NCI-H146 (cell line): Measurements from ENCODE around the gene CMTM3.
"Not testable (repeated sequence)": the region's sequence is repeated elsewhere in the genome, so short reads cannot be mapped to it uniquely, and the experiment has no call there.

ENCODE experiments used
- DNase-seq: peaks from one replicate; lab custom pipeline; 2025; lab: John Stamatoyannopoulos, UW

CMTM3 gene

DNA sequence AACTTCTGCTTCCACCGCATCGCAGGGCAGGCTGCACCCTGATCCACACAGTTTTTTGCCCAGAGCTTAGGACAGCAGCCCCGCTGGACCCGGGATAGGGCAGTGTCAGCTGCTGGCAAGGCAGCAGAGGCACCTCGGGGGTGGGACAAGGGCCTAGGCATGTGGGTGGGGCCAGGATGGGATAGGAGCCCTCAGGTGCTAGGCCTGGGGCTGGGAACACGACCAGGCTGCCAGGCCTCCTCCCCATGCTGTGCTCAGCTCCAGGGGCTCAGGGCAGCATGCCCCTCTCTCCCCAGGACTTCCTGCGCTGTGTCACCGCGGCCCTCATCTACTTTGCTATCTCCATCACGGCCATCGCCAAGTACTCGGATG, 4.6 kb downstream of the CMTM3 start:
- no peak for DNase-seq

DNA sequence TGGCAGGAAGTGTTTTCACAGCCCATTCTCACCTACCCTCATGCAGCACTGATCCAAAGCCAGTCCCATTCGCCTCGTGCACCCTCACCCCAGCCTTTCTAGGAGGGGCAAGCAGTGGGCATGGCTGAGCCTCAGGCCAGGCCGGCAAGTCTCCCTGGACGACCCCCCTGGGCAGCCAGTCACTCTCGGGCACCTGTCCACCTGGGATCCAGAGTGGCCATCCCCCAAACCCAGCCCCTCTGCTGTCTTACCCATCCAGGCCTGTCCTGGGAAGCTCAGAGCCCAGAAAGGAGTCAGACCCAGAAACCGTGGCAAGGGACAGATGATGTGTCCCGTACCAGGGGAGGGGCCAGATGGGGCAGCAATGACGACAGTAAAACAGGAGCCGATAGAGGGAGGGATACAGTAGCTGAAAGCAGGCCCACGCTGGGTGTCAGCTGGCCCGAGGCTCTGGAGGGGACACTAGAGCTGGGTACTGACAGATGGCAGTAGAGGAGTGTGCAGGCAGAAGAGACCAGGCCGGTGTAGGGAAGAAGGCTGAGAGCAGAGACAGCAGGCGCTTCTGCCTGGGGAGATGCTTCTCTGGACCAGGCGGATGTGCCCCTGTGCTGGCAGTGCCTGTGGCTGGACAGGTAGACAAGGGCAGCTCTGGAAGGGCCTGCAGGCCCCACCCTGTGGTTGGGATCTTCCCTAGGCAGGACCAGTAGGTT, 5.8 kb downstream of the CMTM3 start:
- DNase-seq, result no peak

DNA sequence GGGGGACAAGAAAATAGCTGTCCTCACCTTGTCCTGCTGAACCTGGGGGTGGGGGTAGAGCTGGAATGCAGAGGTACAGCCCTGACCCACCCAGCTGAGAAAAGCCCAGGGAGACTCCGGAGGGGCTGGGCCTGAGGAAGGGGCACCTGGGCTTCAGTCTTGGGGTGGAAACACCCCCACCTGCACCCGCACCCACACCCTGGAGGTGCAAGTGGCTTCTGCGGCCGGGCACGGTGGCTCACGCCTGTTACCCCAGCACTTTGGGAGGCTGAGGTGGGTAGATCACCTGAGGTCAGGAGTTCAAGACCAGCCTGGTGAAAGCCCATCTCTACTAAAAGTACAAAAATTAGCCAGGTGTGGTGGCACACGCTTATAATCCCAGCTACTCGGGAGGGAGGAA, 7.4 kb downstream of the CMTM3 start:
- not testable (repeated sequence) for DNase-seq

DNA sequence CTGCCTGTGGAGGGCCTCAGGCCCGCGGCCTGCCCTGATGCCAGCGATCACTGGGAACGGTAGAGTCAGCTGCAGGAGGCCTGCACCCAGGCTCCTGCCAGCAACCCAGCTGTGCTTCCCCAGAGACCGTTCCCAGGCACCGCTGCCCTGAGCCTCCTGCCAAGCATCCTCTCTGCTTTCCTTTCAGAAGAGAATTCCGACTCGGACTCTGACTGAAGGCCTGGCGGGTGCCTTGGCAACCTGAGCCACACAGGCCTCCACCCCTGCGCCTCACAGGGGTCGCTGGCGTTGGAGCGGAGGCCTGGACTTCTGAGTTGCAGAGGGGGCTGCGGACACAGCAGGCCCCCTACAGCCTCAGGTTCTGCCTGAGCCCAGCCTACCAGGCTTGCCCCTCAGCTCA, 7.9 kb downstream of the CMTM3 start:
- no peak for DNase-seq

DNA sequence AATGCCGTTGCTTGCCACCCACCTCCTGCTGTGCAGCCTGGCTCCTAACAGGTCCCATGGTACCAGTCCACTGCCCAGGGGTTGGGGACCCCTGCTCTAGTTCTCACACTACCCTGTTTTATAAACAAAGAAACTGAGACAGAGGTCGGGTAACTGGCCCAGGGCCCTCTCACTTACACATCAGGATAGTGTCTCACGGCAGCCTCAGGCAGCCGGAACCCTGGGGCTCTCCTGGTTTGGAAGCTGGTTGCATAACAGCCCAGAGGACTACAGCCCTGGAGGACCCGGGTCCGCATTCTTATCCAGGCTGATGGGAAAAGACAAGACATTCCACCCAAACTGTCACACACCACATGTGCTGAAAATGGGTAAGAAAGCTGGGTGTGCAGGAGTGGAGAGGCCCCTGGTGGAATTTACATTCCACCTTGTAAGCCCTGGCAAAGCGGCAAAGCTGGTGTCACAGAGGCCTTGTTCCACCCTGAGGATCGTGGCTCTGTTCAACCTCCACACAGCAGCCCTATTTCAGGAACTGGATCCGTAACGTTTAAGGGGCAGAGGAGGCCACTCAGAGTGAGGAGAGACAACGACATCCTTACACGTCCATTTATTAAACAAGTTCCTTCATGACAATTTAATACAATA, 9.8 kb downstream of the CMTM3 start:
- DNase-seq, result no peak

DNA sequence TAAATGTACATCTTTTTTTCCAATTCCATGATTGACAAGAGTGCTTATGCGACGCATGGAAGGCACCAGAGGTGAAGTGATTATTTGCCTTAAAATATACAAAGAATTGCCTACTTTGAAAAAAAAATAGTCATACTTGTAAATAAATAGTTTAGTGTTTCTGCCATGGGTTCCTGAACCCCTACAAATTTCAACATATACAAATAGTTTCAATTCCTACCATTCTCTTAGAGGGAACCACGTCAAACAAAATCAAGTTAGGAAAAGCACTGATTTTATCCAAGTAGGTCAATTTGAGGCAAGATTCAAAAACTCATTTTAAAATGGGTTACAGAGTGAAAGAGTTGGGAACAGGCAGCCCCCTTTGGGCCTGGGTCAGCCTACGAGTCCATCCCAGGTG, 11.7 kb downstream of the CMTM3 start:
- no peak for DNase-seq

DNA sequence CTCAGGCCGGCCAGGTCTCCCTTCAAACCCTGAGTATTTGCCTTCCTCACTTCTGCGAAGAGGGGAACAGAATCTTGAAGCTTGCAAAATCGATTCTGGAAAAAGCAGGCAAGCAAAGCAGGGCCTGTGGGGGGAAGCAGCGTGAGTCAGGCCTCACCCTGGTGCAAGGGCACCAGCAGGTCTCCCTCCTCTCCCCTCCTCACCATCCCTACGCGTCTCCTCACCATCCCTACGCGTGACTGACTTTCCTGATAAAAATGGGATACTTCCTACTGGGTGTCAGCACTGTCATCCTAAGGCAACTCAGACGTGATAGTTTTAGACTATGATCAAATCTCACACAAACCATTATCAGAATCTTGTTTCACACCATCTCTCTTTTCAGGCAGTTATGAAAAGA, 12.1 kb downstream of the CMTM3 start:
- DNase-seq, result no peak

DNA sequence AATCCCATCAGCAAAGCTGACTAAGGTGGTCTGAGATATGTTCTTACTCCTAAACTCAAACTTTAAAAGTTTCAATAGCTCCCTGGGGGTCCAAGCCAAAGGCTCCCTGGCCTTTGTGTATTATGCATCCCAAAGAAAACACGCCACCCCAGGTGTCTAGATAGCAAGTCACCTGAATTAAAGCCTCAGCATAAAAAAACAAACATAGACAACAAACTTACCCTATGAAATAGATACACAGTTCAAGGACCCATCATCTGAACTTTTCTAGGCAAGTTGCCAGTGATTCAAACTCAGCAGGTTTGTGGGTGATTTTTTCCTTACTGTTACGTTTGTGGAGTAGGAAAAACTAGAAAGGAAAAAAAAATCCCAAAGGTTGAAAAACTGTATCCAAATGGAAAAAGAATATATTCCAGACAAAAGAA, 12.5 kb downstream of the CMTM3 start:
- DNase-seq, result no peak

DNA sequence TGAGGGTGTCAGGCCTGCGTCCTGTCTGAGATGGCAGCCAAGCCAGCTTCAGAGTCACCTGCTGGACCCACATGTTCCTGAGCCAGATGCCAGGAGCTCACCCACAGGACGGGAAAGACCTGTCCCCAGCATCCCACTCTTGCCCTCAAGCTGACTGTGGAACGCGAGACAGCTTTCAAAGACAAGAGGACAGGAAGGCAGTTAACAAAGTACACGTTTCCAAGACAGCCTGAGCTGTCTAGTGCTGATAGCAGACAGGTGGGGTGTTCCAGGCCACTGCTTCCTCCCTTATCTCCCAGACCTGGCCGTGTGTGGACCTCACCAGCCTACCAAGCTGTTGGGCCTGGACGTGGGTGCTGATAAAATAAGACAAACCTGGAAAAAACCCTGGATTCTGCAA, 13.2 kb downstream of the CMTM3 start:
- peak; percentile 6 for DNase-seq

DNA sequence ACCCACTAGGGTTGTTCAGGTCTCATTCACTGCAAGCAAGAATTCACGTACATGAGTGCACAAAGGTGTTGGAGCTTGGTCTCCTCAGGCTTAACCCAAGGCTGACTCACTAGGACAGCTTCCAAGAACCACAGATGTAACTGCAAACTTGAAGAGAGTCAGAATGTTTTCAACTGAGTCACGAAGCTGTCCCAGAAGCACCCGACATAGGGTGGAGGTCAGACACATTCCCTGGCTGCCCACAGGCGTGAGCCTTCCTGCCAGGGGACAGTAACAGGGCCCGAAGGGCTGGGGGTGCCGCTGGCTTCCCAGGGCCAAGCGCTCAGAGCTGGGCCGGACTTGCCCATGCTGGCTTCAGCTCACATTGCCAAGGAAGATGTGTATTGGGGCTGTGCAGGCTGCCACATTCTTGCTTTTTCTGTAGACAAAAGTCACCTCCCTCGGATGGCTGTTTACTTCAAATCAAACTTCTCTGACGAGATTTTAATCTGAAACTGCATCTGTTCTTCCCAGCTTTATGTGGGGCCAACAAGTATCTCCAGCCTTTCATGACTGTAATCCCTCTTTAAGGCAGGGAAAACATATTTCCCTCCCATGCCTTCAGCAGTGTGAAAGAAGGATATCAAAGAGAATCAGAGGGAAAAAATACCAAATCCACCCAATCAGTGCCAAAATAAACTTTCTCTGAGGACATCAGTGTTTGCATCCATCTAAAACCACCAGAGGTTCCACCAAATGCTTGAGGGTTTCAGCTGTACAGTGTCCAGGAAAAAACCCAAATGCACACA, 14.3 kb downstream of the CMTM3 start:
- no peak for DNase-seq

DNA sequence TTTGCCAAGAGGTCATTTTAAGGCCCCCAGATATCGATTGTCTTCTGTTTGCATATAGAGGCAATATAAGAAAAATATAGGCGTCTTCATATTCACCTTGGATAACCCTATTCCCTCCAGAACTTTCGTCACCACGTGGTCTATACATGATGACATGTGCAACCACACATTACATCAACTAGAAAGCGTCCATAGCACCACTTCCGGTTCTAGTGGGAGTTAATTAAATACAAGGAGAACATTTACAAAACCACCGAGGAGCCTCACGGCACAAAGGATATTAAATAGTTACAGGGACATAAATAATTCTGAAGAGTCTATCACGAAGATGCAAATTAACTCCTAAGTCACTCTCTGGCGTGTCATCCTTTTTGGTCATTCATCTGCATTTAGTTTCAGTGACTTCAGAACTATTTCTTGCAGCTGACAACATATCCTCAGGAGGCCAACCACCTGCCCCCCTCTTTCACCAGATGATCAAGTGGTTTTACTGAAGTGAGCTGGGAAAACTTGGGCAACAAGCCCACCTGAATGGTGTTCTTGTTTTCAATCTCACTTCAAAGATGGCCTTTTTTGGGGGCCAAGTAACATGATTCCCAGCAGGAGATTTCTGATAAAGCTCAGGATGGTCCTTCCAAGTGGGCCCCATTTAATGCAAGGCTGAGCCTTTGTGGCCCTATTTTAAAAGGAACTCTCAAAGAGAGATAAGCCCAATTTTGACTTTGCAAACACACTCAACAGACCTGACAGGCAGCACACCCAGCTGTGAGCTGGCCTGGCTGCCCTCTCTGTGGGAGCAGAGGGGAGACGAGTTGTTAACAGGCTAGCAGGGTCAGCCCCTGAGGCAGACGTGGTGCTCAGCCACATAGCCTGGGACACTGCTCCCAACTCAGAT, 15.3 kb downstream of the CMTM3 start:
- DNase-seq, result no peak

DNA sequence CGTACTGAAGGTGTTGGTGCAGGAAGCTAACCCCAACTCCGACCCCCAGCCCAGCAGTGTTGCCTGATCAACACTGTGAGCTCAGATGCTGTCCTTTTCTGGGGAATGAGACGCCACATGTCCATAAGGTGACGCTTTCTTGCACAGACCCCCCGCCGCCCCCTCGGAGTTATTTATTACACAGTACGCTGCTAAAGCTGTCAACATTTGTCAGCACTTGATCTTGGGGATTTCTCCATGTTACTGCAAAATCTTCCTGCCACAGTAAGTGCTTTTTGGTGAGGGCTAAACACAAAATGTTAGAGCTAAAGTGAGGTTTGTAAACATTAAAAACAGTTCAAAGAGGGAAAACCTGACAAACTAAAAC, 15.9 kb downstream of the CMTM3 start:
- DNase-seq, result no peak

DNA sequence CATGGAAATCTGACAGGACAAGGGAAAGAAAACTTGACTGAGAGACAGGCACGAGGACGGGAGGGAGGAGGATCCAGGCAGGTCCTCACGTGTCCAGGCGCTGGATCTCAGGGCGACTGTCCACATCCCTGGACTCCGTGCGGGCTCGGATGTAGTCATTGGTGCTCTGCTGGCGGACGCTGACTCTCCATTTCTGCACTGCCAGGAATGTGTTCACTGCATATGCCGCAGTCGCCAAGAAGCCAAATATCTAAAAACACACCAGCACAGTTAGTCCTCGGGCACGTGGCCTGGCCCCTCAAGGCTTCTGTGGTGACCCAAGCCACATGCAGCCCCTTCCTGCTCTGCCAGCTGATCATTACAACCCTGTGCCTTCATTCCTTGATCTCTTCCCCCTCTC, 17.5 kb downstream of the CMTM3 start:
- no peak for DNase-seq

DNA sequence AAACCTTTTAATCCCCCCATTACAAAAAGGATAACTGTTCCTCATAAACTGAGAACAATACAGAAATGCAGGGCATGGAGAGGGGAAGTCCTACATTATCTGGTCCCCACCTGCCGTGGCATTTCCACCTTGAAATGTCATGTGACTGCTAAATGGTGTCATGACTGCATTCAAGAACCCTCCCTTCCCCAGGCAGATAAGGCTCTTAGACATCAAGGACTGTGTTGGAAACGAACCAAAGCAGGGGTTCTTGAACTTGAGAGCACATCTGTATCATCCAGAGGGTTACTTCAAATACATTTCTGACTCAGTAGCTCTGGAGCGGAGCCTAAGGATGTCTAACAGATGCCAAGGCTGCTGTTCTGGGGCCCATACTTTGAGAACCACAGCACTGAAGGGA, 18.4 kb downstream of the CMTM3 start:
- no peak for DNase-seq

DNA sequence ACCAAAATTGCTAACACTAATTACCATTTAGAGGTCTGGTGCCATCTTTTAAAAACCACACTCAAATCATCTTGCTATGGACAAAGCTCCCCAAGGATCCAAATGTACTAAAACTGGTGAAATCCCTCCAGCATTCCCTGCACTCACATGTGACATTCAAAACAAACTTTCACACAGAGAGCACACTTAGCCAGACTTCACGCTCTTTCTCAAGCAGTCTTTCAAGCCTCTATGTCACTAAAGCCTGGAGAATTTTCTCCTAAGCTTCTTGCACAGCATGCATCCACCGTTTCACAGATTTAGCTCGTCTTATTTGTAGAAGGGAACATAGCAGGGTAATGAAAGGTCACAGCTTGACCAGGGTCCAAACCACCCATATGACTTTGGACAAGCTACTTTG, 19.3 kb downstream of the CMTM3 start:
- no peak for DNase-seq

DNA sequence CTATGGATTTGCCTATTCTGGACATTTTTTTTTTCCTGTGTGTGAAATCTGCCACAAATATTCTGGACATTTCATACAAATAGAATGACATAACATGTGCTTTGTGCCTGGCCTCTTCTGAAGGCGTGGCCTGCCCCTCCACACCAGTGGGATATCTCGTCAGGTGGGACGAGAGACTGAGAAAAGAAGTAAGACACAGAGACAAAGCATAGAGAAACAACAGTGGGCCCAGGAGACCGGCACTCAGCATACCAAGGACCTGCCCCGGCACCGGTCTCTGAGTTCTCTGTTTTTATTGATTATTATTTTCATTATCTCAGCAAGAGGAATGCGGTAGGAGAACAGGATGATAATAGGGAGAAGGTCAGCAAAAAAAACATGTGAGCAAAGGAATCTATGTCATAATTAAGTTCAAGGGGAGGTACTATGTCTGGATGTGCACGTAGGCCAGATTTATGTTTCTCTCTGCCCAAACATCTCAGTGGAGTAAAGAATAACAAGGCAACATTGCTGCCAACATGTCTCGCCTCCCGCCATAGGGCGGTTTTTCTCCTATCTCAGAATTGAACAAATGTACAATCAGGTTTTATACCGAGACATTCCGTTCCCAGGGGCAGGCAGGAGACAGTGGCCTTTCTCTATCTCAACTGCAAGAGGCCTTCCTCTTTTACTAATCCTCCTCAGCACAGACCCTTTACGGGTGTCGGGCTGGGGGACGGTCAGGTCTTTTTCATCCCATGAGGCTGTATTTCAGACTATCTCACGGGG, 23.3 kb downstream of the CMTM3 start:
- not testable (repeated sequence) for DNase-seq

DNA sequence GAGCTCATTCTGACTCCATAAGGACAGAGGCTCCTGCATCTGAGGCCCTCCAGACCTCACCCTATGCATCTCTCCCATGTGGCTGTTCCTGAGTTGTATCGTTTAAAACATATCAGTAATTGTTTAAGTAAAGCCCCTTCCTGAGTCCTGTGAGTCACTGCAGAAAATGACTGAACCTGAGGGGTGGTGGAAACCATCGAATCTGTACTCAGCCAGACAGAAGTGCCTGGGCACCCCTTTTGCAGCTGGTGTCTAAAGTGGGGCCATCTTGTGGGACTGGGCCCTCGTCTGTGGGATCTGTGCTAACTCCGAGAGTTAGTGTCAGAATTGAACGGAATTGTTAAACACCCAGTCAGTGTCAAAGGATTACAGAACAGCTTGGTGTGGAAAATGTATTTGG, 25.4 kb downstream of the CMTM3 start:
- no peak for DNase-seq

DNA sequence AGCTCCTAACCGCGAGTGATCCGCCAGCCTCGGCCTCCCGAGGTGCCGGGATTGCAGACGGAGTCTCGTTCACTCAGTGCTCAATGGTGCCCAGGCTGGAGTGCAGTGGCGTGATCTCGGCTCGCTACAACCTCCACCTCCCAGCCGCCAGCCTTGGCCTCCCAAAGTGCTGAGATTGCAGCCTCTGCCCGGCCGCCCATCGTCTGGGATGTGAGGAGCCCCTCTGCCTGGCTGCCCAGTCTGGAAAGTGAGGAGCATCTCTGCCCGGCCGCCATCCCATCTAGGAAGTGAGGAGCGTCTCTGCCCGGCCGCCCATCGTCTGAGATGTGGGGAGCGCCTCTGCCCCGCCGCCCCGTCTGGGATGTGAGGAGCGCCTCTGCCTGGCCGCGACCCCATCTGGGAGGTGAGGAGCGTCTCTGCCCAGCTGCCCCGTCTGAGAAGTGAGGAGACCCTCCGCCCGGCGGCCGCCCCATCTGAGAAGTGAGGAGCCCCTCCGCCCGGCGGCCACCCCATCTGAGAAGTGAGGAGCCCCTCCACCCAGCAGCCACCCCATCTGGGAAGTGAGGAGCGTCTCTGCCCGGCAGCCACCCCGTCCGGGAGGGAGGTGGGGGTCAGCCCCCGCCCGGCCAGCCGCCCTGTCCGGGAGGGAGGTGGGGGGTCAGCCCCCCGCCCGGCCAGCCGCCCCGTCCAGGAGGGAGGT, 26.2 kb downstream of the CMTM3 start:
- DNase-seq, result not testable (repeated sequence)

DNA sequence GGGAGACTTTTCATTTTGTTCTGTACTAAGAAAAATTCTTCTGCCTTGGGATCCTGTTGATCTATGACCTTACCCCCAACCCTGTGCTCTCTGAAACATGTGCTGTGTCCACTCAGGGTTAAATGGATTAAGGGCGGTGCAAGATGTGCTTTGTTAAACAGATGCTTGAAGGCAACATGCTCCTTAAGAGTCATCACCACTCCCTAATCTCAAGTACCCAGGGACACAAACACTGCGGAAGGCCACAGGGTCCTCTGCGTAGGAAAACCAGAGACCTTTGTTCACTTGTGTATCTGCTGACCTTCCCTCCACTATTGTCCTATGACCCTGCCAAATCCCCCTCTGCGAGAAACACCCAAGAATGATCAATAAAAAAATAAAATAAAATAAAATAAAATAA, 27.1 kb downstream of the CMTM3 start:
- not testable (repeated sequence) for DNase-seq

DNA sequence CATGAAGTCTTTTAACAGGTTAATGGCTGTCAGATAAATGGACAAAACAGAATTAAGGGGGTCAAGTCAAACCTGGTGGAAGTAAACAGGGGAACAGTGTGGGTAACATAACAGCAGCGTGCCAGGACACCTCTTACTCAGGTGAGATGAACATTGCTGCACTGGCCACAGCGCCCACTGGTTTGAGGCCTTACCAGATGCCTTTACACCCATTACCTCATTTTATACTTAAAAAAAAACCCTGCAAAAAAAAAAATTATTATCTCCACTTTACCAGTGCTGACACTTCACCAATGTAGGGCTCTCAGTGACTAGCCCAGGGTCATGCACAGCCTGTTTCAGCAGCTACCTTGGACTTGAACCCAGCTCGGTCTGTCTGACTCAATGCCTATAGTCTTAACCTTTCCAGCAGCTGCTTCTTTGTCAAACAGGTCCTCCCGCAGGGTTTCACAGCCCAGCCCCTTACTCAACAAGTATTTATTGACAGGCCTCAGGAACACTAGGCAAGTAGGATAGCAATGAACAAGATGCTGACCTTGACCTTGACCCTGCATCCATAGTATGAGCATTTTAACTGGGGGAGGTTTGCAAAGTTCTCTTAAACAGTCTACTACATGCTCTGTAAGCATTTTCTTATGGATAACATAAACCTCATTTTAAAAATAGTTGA, 30.2 kb downstream of the CMTM3 start:
- no peak for DNase-seq
